Stomach (tissue), 9 donors: ENCODE results near the gene KIF5A. TPM values are rescaled to one million over a fixed set of nuclear protein-coding genes. Genes with fewer than 3 reads are reported as not detected.
A peak's percentile ranks its signal among the peaks of the same experiment; 100 is the strongest.

Experiments
- DNase-seq, 2 donors: peaks; one replicate each; pipeline versions ENCODE4 v3.0.0 to v3.0.0-alpha.2; 2013 to 2019
- H3K27ac ChIP-seq, 5 donors: fragments of 200-600 bp in 4 of 5; sonication (generic) in 4 of 5; one replicate each; pipeline ENCODE4 v1.5.1; 2013 to 2019; ENCODE audit warnings: mild to moderate bottlenecking in 1 of 5, moderate library complexity in 1 of 5
- H3K27me3 ChIP-seq, 3 donors: fragments of 200-600 bp; sonication (generic); one replicate each; pipeline ENCODE4 v1.5.1; 2017 to 2019; ENCODE audit warnings: mixed run types in 1 of 3
- H3K36me3 ChIP-seq, 4 donors: fragments of 200-600 bp; sonication (generic); 1 replicate in 3 of 4; 2 replicates in 1 of 4; pipeline ENCODE4 v1.5.1; 2016 to 2019
- H3K4me1 ChIP-seq, 4 donors: fragments of 200-600 bp; sonication (generic); one replicate each; pipeline ENCODE4 v1.5.1; 2016 to 2019
- H3K4me3 ChIP-seq, 4 donors: fragments of 200-600 bp; sonication (generic) in 3 of 4; one replicate each; pipeline ENCODE4 v1.5.1; 2016 to 2019; ENCODE audit warnings: mild to moderate bottlenecking in 1 of 4
- H3K9me3 ChIP-seq, 4 donors: fragments of 200-600 bp; sonication (generic); one replicate each; pipeline ENCODE4 v1.5.1; 2016 to 2019
- CTCF ChIP-seq, 7 experiments: fragments of 450-650 bp in 4 of 7; fragments of 200-600 bp in 3 of 7; sonication (generic) in 3 of 7; IDR thresholded peaks; one replicate each; pipeline ENCODE4 v1.5.1; 2016 to 2019; ENCODE audit warnings: antibody characterized with exemption in 7 of 7, control low read depth in 2 of 7, mild to moderate bottlenecking in 1 of 7
- EP300 ChIP-seq: sonication (generic); formaldehyde crosslinking; IDR thresholded peaks from one replicate; pipeline ENCODE4 v1.6.1; 2017; ENCODE audit warnings: antibody characterized with exemption
- POLR2A ChIP-seq, 4 donors: fragments of 450-650 bp; IDR thresholded peaks; one replicate each; pipeline ENCODE4 v1.6.1; 2016; ENCODE audit warnings: antibody characterized with exemption in 4 of 4, control low read depth in 2 of 4, mild to moderate bottlenecking in 1 of 4, moderate library complexity in 1 of 4
- POLR2AphosphoS5 ChIP-seq, 3 donors: sonication (generic); formaldehyde crosslinking; IDR thresholded peaks; one replicate each; pipeline ENCODE4 v1.6.1; 2016; ENCODE audit warnings: antibody characterized with exemption in 3 of 3
- WGBS, 5 donors: extraction: QIAGEN DNeasy Blood & Tissue Kit in 3 of 5; methylation state at CpG; one replicate each; pipeline versions ENCODE4 v1.1.5 to v1.1.7; 2013 to 2018; 5-methylcytosine and 5-hydroxymethylcytosine counted together
- intact Hi-C: fragments of 100-400 bp; cut with DNase I; formaldehyde crosslinking; loops from one replicate; pipeline ENCODE4 v1.15.1; 2023; ENCODE audit warnings: low total_unique reads
- polyA plus RNA-seq, 3 donors: library from polyadenylated mRNA; stranded (reverse); fragments of 200-250 nt; gene quantifications; one replicate each; pipeline ENCODE4 v1.2.3, GENCODE V29; 2013
- total RNA-seq, 5 donors: library from RNA; depleted of rRNA; stranded (reverse); fragments of >200 nt; gene quantifications; one replicate each; pipeline versions ENCODE4 v1.1.0 to v1.2.3, GENCODE V29; 2014 to 2016
- donor health status: healthy with polysubstance abuse.
- donor health status: Bipolar disorder and iron deficiency.
- donor health status: healthy.

Gene KIF5A
- total and polyA plus RNA-seq, 8 donors = 0.19 to 2.3 (median 1.3) TPM; not detected in 1

GRCh38 chr12:57612711-57613426, 63.0 kb downstream of the KIF5A start:
- 74 to 85% (median 82%) methylated on average over 10 of the region's 10 CpGs for WGBS, 5 donors
- peaks cover 5 to 57% (median 34%) of the 10 kb centered on the region in 4 donors for H3K36me3 ChIP-seq
- peaks cover 22 to 63% (median 40%) of the 10 kb centered on the region in 4 donors for H3K4me1 ChIP-seq
- intact Hi-C loops = no loop called here
- H3K27ac ChIP-seq = peak overlapping the region in 1 of 5 donors; percentile 91
- H3K4me3 ChIP-seq = peak overlapping the region in 1 of 4 donors; percentile 54
- TF ChIP-seq CTCF (IDR thresholded peaks at IDR 0.05) = no peak
- no peak for TF ChIP-seq POLR2A (IDR thresholded peaks at IDR 0.05)
- H3K9me3 ChIP-seq = no peaks in the 10 kb centered on the region
- H3K27me3 ChIP-seq = peaks cover 0 to 79% (median 28%) of the 10 kb centered on the region in 3 donors
- peak in 1 of 2 donors; percentile 1 for DNase-seq

- Histone ChIP-seq H3K36me3 (peaks cover 5 to 51% (median 30%) of the 10 kb centered on the region in 4 donors), H3K27ac (peak overlapping the region in 1 of 5 donors; percentile 91), H3K9me3 (no peaks in the 10 kb centered on the region), H3K27me3 (peaks cover 0 to 86% (median 28%) of the 10 kb centered on the region in 3 donors), H3K4me1 (peaks cover 22 to 62% (median 40%) of the 10 kb centered on the region in 4 donors), H3K4me3 (no peak overlapping the region)
- WGBS, 5 donors = 75 to 87% (median 82%) methylated on average over 10 of the region's 10 CpGs
- DNase-seq = no peak
- intact Hi-C loops = no loop called here
- TF ChIP-seq CTCF (IDR thresholded peaks at IDR 0.05) = no peak
- no peak for TF ChIP-seq POLR2AphosphoS5 (IDR thresholded peaks at IDR 0.05)
These were observed 63.7 kb downstream of the KIF5A start for GRCh38 chr12:57613427-57614109.

- DNase-seq = peak in 1 of 2 donors; percentile 41
- WGBS, 5 donors = 45 to 55% (median 53%) methylated on average over 11 to 14 of the region's 14 CpGs
- Histone ChIP-seq H3K4me3 (no peak overlapping the region), H3K36me3 (peaks cover 5 to 44% (median 25%) of the 10 kb centered on the region in 4 donors), H3K9me3 (no peaks in the 10 kb centered on the region), H3K27me3 (peaks cover 0 to 91% (median 33%) of the 10 kb centered on the region in 3 donors), H3K27ac (peak overlapping the region in 1 of 5 donors; percentile 29), H3K4me1 (peaks cover 25 to 56% (median 39%) of the 10 kb centered on the region in 4 donors)
- intact Hi-C loops = no loop called here
- TF ChIP-seq EP300 (no peak), CTCF (IDR thresholded peaks at IDR 0.05) (no peak), POLR2A (IDR thresholded peaks at IDR 0.05) (no peak), POLR2AphosphoS5 (IDR thresholded peaks at IDR 0.05) (no peak)
These were observed 64.5 kb downstream of the KIF5A start for GRCh38 chr12:57614178-57614947.

GRCh38 chr12:57614948-57615500, 65.2 kb downstream of the KIF5A start:
- TF ChIP-seq EP300 (no peak), CTCF (IDR thresholded peaks at IDR 0.05) (no peak), POLR2AphosphoS5 (IDR thresholded peaks at IDR 0.05) (no peak), POLR2A (IDR thresholded peaks at IDR 0.05) (no peak)
- H3K9me3 ChIP-seq = no peaks in the 10 kb centered on the region
- peaks cover 5 to 44% (median 24%) of the 10 kb centered on the region in 4 donors for H3K36me3 ChIP-seq
- H3K4me3 ChIP-seq = no peak overlapping the region
- peaks cover 22 to 54% (median 39%) of the 10 kb centered on the region in 4 donors for H3K4me1 ChIP-seq
- 78 to 96% (median 84%) methylated on average over 9 to 11 of the region's 11 CpGs for WGBS, 5 donors
- H3K27ac ChIP-seq = no peak overlapping the region
- DNase-seq = no peak
- peaks cover 0 to 91% (median 39%) of the 10 kb centered on the region in 3 donors for H3K27me3 ChIP-seq
- intact Hi-C loops = no loop called here
